Measurements from ENCODE around the gene CABS1.

CABS1 gene

DNA sequence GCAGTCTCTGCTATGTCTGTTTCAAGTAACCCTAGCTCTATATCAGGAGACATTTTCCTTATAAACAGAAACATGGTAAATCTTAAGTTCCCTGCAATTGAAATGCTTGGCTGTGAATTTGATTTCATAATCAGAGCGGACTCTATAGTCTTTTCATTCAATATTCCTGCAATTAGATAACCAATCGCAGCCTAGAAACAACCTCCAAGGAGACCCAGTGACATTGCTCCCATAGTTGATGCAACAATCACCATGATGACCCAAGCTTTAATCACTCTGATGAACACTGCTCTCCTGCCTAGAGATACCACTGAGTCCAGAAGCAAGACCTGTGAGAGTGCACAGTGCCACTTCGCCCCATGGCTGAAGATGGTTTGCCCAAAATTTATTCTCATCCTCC is at the start of gene CABS1:
CABS1 (plus strand) TSS at position 301 of the 400 bp plus-strand sequence; CDS start at position 360, 59 bp downstream.
- FAIRE-seq (no peak), DNase-seq (ENCODE audit: insufficient read length, low spot score) (no peak)

DNA sequence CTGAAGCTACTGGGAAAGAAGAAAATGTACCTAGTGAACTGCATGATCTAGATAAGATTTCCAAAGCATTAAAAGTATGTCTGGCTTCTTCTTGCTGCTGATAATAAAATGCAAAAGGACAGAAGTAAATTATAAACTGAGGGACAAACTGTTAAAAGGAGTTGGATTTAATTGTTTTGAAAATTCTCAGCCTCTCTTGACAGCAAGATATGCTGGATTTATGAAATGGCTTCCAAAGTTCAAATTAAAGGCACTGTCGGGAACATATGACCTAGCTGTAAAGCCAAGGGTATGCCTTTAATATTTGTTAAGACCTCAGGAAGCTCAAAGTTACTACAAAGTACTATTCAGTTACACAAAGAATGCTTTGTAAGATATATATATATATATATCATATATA is 46.1 kb upstream of the CABS1 start:
- FAIRE-seq, result no peak
- no peak for DNase-seq (ENCODE audit: insufficient read length, low spot score)

DNA sequence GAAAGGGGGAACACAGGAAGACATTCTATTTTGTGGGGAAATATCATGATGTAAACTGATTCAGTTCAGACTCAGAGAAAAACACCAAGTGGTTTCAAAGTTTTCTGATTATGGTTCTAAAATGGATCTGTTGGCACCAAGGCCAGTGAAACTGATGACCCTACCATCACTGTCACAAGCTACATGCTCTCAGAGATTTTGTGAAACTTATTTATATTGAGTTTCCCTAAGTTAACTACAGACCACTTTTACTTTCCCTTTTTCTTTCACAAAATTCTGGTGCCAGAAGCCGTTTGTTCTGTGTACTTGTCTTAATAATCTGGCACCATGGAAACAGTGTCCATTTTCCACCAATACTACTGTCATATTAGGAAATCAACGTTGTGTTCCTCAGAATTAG is 43.4 kb upstream of the CABS1 start:
- no peak for FAIRE-seq
- no peak for DNase-seq (ENCODE audit: insufficient read length, low spot score)

DNA sequence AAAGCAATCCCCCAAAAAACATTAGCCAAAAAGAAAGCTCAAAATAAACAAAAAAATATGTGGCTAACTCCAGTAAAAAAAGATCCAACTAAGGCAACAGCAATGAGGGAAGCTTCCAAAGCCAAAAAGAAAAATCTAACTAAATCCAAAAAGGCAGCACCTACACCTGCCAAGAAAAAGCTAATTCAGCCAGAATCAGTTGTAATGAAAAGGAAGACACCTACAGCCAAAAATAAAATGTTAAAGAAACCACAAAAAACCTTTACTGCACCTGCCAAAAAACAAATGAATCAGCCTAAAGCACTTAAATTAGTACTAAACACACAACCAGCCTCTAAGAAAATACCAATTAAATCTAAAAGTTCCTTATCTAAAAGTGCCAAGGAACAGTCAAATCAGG is 37.2 kb upstream of the CABS1 start:
- DNase-seq (ENCODE audit: insufficient read length, low spot score) (no peak), FAIRE-seq (no peak)

DNA sequence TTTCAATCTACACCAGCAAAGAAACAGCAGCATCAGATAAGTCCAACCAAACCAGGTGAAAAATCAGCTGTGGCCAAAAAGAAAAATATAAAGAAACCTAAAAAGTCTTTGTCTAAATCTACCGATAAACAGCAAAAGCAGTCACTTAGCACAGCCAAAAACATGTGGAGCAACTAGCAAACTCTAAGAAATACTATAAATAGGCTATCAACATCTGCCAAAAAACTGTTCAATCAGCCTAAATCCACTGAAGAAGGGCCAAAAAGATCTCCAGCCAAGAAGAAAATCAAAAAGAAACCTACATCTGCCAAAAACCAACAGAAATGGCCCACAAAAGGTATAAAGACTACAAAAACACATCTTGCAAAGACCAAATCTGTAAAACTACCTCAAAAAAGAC is 36.7 kb upstream of the CABS1 start:
- FAIRE-seq (no peak), DNase-seq (ENCODE audit: insufficient read length, low spot score) (no peak)

DNA sequence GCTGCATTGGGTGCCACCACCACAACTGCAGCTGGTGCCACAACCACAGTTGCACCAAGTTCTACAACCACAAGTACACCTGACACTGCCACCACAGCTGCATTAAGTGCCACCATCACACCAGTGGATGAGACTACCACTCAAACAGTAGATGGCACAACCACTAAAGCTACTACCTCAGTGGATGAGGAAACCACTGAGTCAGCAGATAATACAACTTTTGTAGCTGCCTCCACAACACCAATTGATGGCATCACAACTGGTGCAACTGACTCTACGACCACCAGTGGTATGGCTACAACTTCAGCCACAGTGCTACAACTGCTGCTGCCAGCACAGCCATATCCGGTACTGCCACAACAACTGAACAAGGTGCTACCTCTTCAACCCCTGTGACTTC is 35.1 kb upstream of the CABS1 start:
- FAIRE-seq (no peak), DNase-seq (ENCODE audit: insufficient read length, low spot score) (no peak)

DNA sequence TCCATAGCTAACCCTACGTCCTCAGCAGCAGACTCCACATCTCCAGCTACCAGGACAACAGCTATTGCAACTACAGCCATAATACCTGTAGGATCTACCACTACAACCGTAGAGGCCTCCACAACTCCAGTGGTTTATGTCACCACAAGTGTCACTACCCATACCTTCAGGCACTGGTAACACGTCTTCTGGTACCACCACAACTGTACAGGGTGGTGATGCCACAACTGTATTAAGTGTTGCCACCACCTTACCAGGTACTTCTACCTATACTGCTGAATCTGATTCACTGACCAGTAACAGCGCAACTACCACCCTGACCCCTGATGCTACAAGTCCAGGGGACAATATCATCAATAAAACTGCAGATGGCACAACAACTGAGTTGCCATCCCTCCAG is 34.6 kb upstream of the CABS1 start:
- FAIRE-seq (no peak), DNase-seq (ENCODE audit: insufficient read length, low spot score) (no peak)

DNA sequence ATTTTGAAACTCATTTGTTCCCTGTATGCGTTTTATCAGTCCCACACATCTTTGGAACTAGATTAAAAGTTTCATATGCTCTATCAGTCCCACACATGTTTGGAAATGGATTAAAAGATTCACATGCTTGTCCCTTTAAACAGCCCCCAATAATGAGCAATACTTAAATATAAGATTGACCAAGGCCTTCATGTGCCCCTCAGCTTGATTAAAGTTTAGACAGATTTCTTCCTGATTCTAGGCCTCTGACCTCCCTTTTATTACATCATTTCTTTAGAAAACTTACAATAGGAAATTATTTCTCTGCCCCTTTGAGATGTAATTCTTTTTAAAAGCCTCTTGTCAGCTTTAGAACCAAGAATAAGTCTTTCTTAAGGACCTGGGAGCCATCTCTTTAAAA is 31.7 kb upstream of the CABS1 start:
- no peak for DNase-seq (ENCODE audit: insufficient read length, low spot score)
- FAIRE-seq, result no peak

DNA sequence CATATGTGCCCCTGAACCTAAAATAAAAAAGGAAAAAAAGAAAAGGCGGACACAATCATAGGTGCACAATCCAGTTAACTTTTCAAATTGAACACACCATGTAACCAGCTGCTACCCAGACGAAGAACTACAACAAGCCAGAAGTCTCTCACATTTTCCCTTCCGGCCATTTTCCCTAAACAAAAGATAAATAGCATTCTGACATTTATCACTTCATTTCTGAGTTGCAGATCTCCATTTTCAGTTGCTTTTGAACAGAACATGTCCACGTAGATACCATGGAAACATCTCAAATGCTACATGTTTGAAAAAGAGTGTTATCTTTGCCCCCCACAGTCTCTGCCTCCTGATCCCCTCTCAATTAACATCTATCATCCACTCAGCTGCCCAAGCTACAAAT is 29.2 kb upstream of the CABS1 start:
- DNase-seq (ENCODE audit: insufficient read length, low spot score), result no peak

DNA sequence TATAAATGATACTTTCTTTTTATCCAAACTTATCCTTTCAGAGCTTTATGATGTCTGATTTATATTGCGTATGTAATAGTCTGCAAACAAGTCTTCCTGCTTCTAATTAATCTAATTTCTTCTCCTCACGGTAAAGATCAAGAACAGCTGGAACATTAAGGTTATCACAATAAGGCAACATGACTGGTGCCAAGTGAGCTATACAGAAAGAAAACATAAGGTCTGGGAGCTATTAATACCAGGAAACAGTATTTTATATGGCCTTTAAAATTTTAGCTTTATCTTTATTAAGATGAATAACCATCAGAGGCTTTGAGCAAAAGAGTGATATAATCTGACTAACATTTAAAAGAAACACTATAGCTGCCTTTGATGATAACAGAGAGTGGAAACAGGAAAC is 28.7 kb upstream of the CABS1 start:
- no peak for FAIRE-seq

More for the DNA sequence above, 29.2 kb upstream of the CABS1 start:
- FAIRE-seq, result no peak

DNA sequence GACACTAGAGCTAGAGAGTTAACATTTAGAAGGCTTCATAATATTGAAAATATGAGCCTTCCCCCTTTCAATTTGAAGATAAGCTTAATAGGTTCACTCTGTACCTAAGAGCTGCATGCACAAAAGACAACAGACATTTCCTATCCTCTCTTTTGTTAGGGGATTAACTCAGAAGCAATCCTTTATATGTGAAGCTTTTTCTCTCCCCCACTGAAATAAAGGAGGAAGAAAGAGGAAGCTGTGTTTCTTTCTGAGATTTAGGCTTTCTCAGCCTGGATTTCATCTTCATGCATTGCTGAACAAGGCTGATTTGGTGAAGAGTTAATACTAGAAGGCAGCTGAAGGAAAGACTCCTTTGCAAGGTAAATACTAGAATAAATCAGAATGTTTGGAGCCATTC is 21.0 kb upstream of the CABS1 start:
- FAIRE-seq, result no peak
- no peak for DNase-seq (ENCODE audit: insufficient read length, low spot score)

More for the DNA sequence above, 28.7 kb upstream of the CABS1 start:
- no peak for DNase-seq (ENCODE audit: insufficient read length, low spot score)

DNA sequence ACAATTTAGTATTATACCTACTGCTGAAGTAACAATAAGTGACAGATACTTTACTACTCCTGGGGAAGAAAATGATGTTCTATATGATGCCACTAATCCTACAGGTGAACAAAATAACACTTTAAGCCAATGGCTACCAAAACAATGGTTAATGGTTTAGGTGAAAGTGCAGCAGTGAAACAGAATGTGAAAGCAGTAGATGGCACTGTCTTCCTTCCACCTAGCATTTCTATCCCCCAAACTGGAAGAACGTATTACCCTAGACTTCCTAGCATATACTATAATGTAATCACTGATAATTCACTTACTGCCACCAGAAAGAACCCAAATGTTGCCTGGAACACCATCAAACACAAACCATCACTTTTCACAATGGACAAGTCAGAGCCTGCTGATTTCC is 18.9 kb upstream of the CABS1 start:
- FAIRE-seq, result no peak
- no peak for DNase-seq (ENCODE audit: insufficient read length, low spot score)

DNA sequence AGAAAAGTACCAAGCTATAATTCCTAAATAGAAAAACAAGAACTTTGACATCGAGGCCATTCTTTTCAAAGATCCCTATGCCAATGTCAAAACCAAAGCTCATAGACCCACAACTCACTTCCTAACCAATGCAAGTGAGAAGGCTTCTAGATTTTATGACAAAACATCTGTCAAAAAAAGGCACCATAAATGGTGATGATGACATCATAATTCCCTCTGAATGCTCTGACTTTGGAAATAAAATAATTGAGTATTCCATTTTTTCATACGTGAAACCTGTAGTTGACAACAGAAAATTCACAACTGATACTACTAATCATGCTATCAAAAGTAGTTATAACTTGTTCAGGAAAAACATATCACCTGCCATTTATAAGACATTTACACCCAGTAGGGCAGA is 8.7 kb upstream of the CABS1 start:
- no peak for FAIRE-seq

DNA sequence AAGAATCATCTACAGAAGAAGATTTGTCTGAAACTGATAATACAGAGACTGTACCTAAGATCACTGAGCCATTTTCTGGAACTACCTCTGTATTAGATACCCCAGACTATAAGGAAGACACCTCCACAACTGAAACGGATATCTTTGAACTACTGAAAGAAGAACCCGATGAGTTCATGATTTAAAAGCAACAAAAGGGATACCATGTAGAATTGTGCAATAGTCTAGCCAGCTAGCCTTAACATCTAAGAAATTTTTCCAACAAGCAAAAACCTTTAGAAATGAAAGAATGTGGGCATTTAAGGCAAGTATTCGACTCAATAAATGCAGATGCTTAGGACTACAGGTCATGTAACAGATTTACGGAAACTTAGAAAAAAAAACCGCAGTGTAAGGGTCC is 1.3 kb downstream of the CABS1 start:
- no peak for FAIRE-seq

More for the DNA sequence above, 8.7 kb upstream of the CABS1 start:
- DNase-seq (ENCODE audit: insufficient read length, low spot score), result no peak

DNA sequence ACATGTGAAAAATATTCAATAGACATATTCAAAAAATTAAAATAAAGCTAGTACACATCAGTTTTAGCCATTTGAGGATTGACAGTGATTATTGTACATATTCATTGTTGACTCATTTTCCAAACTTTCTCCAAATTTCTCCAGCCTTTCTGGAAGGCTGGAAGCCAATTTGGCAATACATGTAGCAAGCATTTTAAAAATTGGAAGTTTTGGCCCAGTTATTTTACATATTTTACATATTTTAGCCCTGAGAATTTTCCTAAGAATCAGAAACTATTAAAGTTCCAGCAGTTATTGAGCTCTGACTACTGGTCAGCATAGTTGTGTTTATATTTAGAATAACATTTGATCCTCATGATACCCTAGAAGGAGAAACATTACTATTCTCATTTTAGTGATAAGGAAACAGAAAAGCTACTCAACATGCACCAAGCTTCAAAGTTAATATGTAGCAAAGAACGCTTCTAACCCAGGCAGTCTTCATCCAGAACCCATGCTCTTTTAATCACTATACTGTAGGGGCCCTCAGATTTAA is 3.2 kb downstream of the CABS1 start:
- FAIRE-seq (no peak), DNase-seq (ENCODE audit: insufficient read length, low spot score) (no peak)

More for the DNA sequence above, 1.3 kb downstream of the CABS1 start:
- DNase-seq (ENCODE audit: insufficient read length, low spot score), result no peak

DNA sequence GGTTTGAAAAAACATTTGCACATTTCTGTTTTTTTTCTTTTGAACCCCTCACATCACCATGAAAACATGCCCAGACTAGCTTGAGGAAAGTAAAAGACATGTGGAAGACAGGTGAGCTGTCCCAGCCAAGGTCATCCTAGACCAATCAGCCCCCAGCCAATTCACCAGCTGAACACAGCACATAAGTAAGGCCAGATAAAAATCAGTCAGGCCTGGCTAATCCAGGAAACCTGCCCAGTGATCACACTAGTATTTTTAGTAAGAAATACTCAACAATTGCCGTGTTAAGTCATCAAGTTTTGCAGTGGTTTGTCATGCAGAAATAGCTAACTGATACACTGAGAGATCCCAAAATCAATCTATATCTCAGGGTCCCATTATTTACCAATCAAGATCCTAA is 21.4 kb downstream of the CABS1 start:
- no peak for DNase-seq (ENCODE audit: insufficient read length, low spot score)
- FAIRE-seq, result no peak

DNA sequence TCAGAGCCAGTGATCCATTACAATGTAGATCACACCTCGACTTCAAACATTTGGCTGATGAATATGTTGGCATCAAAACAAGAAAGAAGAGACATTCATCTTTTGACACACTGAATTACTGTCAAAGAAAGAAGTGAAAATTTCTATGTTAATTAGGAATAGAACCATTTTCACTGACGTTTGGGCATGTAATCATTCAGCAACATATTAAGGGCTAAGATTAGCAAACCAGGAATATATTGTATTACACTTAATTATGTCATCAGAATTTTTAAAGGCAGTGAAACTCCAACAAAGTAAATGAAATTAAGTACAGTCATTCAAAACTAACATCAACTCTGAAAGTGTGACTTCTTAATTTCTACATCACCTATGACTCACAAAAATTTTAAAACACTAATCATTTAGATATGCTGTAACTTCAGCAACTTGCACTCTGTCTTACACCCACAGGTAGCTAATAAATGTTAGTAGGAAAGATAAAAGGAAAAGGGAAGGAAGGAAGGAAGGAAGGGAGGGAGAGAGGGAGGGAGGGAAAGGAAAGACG is 24.4 kb downstream of the CABS1 start:
- DNase-seq (ENCODE audit: insufficient read length, low spot score) (no peak), FAIRE-seq (no peak)

DNA sequence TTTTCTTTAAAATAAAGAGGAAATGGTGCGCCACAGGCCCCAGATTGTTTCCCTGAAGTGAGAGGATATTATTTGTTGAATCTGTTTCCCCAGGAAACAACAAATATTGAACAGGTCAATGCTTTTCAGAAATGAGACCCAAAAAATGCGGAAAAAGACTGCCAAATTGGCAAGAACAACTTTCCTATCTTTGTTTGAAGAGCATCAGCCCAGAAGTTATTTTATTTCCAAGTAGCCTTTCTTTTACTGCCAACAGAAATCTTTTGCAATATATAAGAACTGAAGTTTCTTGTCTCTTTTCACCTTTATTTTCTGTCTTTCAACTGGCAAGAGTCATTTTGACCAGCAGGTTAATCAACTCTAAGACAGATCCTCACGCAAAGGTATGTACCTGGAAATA is 25.7 kb downstream of the CABS1 start, which contains the start of gene SMR3A:
SMR3A (plus strand) TSS at position 301 of the 400 bp plus-strand sequence. CDS start 1,356 bp downstream, outside the sequence.
- FAIRE-seq (no peak), DNase-seq (ENCODE audit: insufficient read length, low spot score) (no peak)

DNA sequence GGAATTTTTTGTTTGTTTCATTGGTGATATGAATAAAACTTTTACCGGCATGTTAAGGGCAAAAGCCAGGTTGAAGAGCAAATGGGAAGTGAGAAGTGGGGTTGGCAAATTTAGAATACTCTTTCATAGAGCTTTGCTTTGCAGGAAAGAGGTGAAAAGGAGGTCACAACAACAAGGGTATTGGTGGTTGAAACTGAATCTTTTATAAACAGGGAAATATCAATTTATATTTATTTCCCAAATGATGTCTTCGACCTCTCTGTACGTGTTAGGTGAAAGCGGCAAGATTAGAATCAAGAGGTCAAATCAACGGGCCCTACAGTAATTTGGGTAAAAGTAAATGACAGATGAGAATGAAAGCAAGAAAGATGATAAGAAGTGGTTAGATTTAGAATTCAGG is 29.2 kb downstream of the CABS1 start:
- DNase-seq (ENCODE audit: insufficient read length, low spot score) (no peak), FAIRE-seq (no peak)

DNA sequence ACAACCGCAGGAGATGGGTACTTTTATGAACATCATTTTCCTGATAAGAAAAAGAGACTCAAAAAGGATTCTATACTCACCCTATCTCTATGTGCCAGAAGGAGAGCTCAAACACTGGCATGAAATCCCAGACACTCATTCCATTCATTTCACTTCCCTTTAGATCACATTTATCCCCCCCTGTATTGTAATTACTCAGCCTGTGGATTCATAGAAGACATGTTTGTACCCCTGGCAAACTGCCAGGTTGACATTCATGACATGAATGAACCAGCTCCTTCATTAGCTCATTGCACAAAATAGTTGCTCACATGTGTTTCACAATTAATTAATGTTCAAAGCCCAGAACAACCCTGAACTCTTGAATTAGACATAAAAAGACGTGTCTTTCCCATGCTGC is 30.7 kb downstream of the CABS1 start:
- DNase-seq (ENCODE audit: insufficient read length, low spot score), result no peak
- no peak for FAIRE-seq

DNA sequence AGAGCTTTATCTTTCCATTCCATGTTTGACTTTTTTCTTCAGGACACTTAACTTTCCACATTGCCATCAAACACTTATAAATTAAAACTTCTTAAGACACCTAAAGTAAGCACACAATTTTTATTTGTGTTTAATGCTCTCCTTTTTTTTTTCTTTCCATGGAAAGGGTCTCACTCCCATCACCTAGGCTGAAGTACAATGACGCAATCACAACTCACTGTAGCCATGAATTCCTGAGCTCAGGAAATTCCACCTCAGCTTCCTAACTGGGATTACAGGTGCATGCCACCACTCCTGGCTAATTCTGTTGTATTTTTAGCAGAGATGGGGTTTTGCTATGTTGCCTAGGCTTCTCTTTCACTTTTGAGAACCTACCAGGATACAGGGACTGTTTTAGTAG is 33.0 kb downstream of the CABS1 start:
- FAIRE-seq, result no peak
- no peak for DNase-seq (ENCODE audit: insufficient read length, low spot score)

DNA sequence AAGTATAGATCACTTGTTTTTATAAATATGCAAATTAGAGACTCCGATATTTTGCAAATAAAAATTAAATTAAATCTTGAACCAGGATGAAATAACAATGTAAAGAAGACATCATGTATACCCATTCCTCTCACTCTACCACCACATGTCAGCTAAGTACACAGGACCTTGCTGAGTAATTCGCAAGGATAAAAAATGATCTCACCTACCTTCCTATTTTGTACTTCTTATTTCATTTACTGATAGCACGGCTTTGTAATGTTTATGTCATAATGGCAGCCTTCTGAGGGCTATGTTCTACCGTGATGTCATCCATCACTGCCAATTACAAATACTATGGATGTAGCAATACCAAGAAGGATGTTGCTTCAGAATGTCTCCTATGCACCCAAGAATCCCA is 37.2 kb downstream of the CABS1 start:
- no peak for FAIRE-seq
- no peak for DNase-seq (ENCODE audit: insufficient read length, low spot score)

DNA sequence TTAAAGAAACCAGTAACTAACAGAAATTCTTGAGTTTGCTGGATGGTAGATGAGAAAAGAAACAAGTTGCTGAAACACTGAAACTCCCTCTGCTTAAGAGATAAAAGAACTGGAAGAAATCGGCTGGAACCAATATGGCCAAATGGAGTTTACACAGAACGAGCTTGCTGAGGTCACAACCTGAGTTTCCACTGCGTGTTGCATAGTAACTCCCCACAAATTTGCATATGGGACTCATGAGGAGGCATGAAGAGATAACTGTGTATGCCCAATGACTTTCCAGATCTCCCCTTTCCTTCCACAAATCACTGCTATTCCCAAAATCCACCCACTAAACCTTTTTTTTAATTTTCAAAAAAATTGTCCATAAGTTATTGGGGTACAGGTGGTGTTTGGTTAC is 38.0 kb downstream of the CABS1 start:
- DNase-seq (ENCODE audit: insufficient read length, low spot score) (no peak), FAIRE-seq (no peak)

Data from HTR-8/SVneo (cell line).